ENCODE data around the gene MRPL32.
A peak's percentile ranks its signal among the peaks of the same experiment; 100 is the strongest.
"Not testable (repeated sequence)": the region's sequence is repeated elsewhere in the genome, so short reads cannot be mapped to it uniquely, and the experiment has no call there.

The MRPL32 gene

GRCh38 chr7:42931834-42932651 lies at the start of gene MRPL32, which contains the start of gene PSMA2:
Gene MRPL32 (plus strand): TSS chr7:42932376. CDS start chr7:42932387, 11 bp downstream.
Gene PSMA2 (minus strand): TSS chr7:42932174. CDS start chr7:42932158, 16 bp downstream.
- H3K27ac ChIP-seq = peak within 1 kb of the TSS; percentile 84
- H3K36me3 ChIP-seq (ENCODE audit: insufficient read depth) = no peaks in the 10 kb centered on the region; the same call in 1 of the 2 replicates
- H4K20me1 ChIP-seq (ENCODE audit: insufficient read depth) = peaks cover 27% of the 10 kb centered on the region
- H3K4me3 ChIP-seq (IDR thresholded peaks at IDR 0.05; ENCODE audit: insufficient read depth, low read depth, low read length) = no peak within 1 kb of the TSS
- H3K9ac ChIP-seq = peak within 1 kb of the TSS; percentile 90
- TF ChIP-seq, protein P1, sequence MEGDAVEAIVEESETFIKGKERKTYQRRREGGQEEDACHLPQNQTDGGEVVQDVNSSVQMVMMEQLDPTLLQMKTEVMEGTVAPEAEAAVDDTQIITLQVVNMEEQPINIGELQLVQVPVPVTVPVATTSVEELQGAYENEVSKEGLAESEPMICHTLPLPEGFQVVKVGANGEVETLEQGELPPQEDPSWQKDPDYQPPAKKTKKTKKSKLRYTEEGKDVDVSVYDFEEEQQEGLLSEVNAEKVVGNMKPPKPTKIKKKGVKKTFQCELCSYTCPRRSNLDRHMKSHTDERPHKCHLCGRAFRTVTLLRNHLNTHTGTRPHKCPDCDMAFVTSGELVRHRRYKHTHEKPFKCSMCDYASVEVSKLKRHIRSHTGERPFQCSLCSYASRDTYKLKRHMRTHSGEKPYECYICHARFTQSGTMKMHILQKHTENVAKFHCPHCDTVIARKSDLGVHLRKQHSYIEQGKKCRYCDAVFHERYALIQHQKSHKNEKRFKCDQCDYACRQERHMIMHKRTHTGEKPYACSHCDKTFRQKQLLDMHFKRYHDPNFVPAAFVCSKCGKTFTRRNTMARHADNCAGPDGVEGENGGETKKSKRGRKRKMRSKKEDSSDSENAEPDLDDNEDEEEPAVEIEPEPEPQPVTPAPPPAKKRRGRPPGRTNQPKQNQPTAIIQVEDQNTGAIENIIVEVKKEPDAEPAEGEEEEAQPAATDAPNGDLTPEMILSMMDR (conservative IDR thresholded peaks at IDR 0.05; ENCODE audit: low read depth, low read length) = no peak
- H3K27me3 ChIP-seq (ENCODE audit: insufficient read depth, low read depth) = no peaks in the 10 kb centered on the region
- H3K4me1 ChIP-seq (ENCODE audit: low read depth, poor library complexity, severe bottlenecking) = peaks cover 73% of the 10 kb centered on the region
- peak within 1 kb of the TSS; percentile 44; the same call in 1 of the 2 replicates for H2AFZ ChIP-seq (ENCODE audit: low read depth)
- peaks cover 88% of the 10 kb centered on the region for H3K79me2 ChIP-seq (ENCODE audit: insufficient read depth, low read depth)
- H3K4me2 ChIP-seq = peak within 1 kb of the TSS; percentile 88

DNA sequence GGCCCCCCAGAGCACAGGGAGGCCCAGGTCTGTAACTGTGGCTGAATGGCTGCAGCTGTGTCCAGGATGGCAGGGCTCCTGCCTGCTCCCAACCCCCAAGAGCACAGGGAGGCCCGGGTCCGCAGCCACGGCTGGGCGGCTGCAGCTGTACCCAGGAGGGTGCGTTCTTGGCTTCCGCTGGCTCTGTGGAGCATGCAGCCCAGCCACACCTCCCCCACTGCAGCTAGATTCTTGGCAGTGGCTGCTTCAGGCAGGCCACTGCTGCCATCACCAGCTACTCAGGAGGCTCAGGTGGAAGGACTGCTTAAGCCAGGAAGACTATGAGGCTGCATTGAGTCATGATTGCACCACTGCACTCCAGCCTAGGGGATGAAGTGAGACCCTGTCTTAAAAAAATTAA lies 48.2 kb upstream of the MRPL32 start:
- TF ChIP-seq, protein P1 (conservative IDR thresholded peaks at IDR 0.05; ENCODE audit: low read depth, low read length) = no peak
- H3K4me2 ChIP-seq = no peak overlapping the region
- H3K27ac ChIP-seq = no peak overlapping the region

DNA sequence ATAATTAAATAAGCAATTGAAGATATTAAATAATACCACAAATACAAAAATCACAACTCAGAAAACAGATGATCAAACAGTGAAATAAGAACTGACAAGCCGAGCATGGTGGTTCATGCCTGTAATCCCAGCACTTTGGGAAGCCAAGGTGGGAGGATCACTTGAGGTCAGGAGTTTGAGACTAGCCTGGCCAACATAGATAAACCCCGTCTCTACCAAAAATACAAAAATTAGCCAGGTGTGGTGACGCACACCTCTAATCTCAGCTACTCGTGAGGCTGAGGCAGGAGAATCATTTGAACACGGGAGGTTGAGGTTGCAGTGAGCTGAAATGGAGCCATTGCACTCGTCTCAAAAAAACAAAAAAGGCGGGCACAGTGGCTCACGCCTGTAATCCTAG lies 47.0 kb upstream of the MRPL32 start:
- not testable (repeated sequence) for H3K27ac ChIP-seq; H3K9ac ChIP-seq; H3K36me3 ChIP-seq (ENCODE audit: insufficient read depth); H3K4me3 ChIP-seq (IDR thresholded peaks at IDR 0.05; ENCODE audit: insufficient read depth, low read depth, low read length); H3K4me1 ChIP-seq (ENCODE audit: low read depth, poor library complexity, severe bottlenecking); H3K79me2 ChIP-seq (ENCODE audit: insufficient read depth, low read depth); H4K20me1 ChIP-seq (ENCODE audit: insufficient read depth); H3K27me3 ChIP-seq (ENCODE audit: insufficient read depth, low read depth); H3K4me2 ChIP-seq; H2AFZ ChIP-seq (ENCODE audit: low read depth)

More for the DNA sequence above, 48.2 kb upstream of the MRPL32 start:
- Histone ChIP-seq H3K9ac (no peak overlapping the region), H3K36me3 (ENCODE audit: insufficient read depth) (no peaks in the 10 kb centered on the region), H3K27me3 (ENCODE audit: insufficient read depth, low read depth) (no peaks in the 10 kb centered on the region), H2AFZ (ENCODE audit: low read depth) (no peak overlapping the region), H4K20me1 (ENCODE audit: insufficient read depth) (no peaks in the 10 kb centered on the region), H3K4me3 (IDR thresholded peaks at IDR 0.05; ENCODE audit: insufficient read depth, low read depth, low read length) (no peak overlapping the region), H3K4me1 (ENCODE audit: low read depth, poor library complexity, severe bottlenecking) (no peaks in the 10 kb centered on the region), H3K79me2 (ENCODE audit: insufficient read depth, low read depth) (no peaks in the 10 kb centered on the region)

GRCh38 chr7:42886129-42886528 lies 46.0 kb upstream of the MRPL32 start:
- Histone ChIP-seq H3K27me3 (ENCODE audit: insufficient read depth, low read depth) (no peaks in the 10 kb centered on the region), H3K79me2 (ENCODE audit: insufficient read depth, low read depth) (no peaks in the 10 kb centered on the region), H2AFZ (ENCODE audit: low read depth) (no peak overlapping the region), H3K4me3 (IDR thresholded peaks at IDR 0.05; ENCODE audit: insufficient read depth, low read depth, low read length) (no peak overlapping the region), H4K20me1 (ENCODE audit: insufficient read depth) (no peaks in the 10 kb centered on the region), H3K4me1 (ENCODE audit: low read depth, poor library complexity, severe bottlenecking) (no peaks in the 10 kb centered on the region), H3K4me2 (no peak overlapping the region), H3K9ac (no peak overlapping the region), H3K27ac (no peak overlapping the region), H3K36me3 (ENCODE audit: insufficient read depth) (no peaks in the 10 kb centered on the region)
- TF ChIP-seq, protein P1 (conservative IDR thresholded peaks at IDR 0.05; ENCODE audit: low read depth, low read length) = peak; percentile 54; the same call in 1 of the 2 replicates

All from KMS-11 (cell line).